IMR-90 (cell line): ENCODE data around the gene SMARCA4. TPM values are rescaled to one million over a fixed set of nuclear protein-coding genes. Genes with fewer than 3 reads are reported as not detected.

Experiments
- ATAC-seq: fragments of 200-7000 bp; cut with Tn5 transposase; 2 replicates; pipeline ENCODE4 v1.9.1; 2020; ENCODE audit warnings: low read depth, mild to moderate bottlenecking, moderate library complexity
- BruUV-seq: library from RNA; stranded (reverse); fragments of 400-500 nt; replicated peaks from 2 replicates; lab custom pipeline; 2021; lab: Mats Ljungman, UMichigan
- CTCF ChIA-PET: fragments of 300-600 bp; formaldehyde crosslinking; extraction: SDS; loops from one replicate; lab custom pipeline; 2021; ENCODE audit warnings: antibody characterized with exemption; lab: Yijun Ruan, JAX
- POLR2A ChIA-PET: fragments of 300-600 bp; sonication (Branson Sonifier 250); formaldehyde crosslinking; loops from one replicate; lab custom pipeline; 2022; ENCODE audit warnings: antibody characterized with exemption; ENCODE audit not compliant: unreplicated experiment; lab: Charles Lee
- DNase-seq: peaks from one replicate; pipeline ENCODE4 v3.0.0; 2013
- H2AFZ ChIP-seq: replicated peaks from 2 replicates; pipeline ENCODE3; 2013; ENCODE audit warnings: low read length, mild to moderate bottlenecking; ENCODE audit not compliant: poor library complexity
- H2AK5ac ChIP-seq: 2 replicates; pipeline ENCODE4 v1.6.1; 2013; ENCODE audit warnings: low read depth, low read length, inconsistent platforms
- H2AK9ac ChIP-seq: replicated peaks from 2 replicates; pipeline ENCODE3; 2013; ENCODE audit warnings: mild to moderate bottlenecking, low read depth, low read length, moderate library complexity; ENCODE audit not compliant: poor library complexity
- H2BK120ac ChIP-seq: 2 replicates; pipeline ENCODE4 v1.6.1; 2013; ENCODE audit warnings: low read depth, low read length, inconsistent platforms
- H2BK15ac ChIP-seq: 3 replicates; pipeline ENCODE4 v1.6.1; 2013; ENCODE audit warnings: low read depth, low read length, inconsistent platforms
- H2BK20ac ChIP-seq: 2 replicates; pipeline ENCODE4 v1.6.1; 2013; ENCODE audit warnings: low read depth, mild to moderate bottlenecking, inconsistent platforms, low read length, moderate library complexity
- H2BK5ac ChIP-seq: 2 replicates; pipeline ENCODE4 v1.6.1; 2013; ENCODE audit warnings: mild to moderate bottlenecking, low read depth, low read length, inconsistent platforms; ENCODE audit not compliant: poor library complexity, severe bottlenecking
- H3K14ac ChIP-seq: replicated peaks from 2 replicates; pipeline ENCODE4 v1.6.1; 2013; ENCODE audit warnings: low read depth, low read length, inconsistent platforms
- H3K18ac ChIP-seq: 2 replicates; pipeline ENCODE4 v1.6.1; 2013; ENCODE audit warnings: low read depth, low read length, control low read depth
- H3K23ac ChIP-seq: 2 replicates; pipeline ENCODE4 v1.6.1; 2013; ENCODE audit warnings: low read depth, low read length, inconsistent platforms
- H3K27ac ChIP-seq: 2 replicates; pipeline ENCODE4 v1.5.1; 2013; ENCODE audit warnings: mild to moderate bottlenecking, control low read depth, low read length; ENCODE audit not compliant: insufficient read depth
- H3K27me3 ChIP-seq: 2 replicates; pipeline ENCODE4 v1.6.1; 2013; ENCODE audit warnings: low read length; ENCODE audit not compliant: control insufficient read depth, insufficient read depth
- H3K36me3 ChIP-seq: 2 replicates; pipeline ENCODE4 v1.6.1; 2013; ENCODE audit warnings: low read length, mixed read lengths; ENCODE audit not compliant: control insufficient read depth, insufficient read depth
- H3K4ac ChIP-seq: 2 replicates; pipeline ENCODE4 v1.6.1; 2013; ENCODE audit warnings: low read depth, low read length, inconsistent platforms
- H3K4me1 ChIP-seq: 2 replicates; pipeline ENCODE4 v1.6.1; 2013; ENCODE audit warnings: low read length, mixed read lengths; ENCODE audit not compliant: control insufficient read depth, insufficient read depth
- H3K4me2 ChIP-seq: 2 replicates; pipeline ENCODE4 v1.6.1; 2013; ENCODE audit warnings: low read depth, mild to moderate bottlenecking, control low read depth, low read length, moderate library complexity
- H3K4me3 ChIP-seq: 2 replicates; pipeline ENCODE4 v1.5.1; 2013; ENCODE audit warnings: low read depth, mild to moderate bottlenecking, control low read depth, low read length, moderate library complexity; ENCODE audit not compliant: insufficient read depth
- H3K56ac ChIP-seq: 2 replicates; pipeline ENCODE4 v1.6.1; 2013; ENCODE audit warnings: low read length, inconsistent platforms; ENCODE audit not compliant: insufficient read depth; ENCODE audit errors: extremely low read depth
- H3K79me1 ChIP-seq, 2 experiments: 2 replicates each; pipeline ENCODE4 v1.6.1; 2013; ENCODE audit warnings: low read length in 2 of 2, inconsistent platforms in 1 of 2, low read depth in 1 of 2
- H3K9ac ChIP-seq: 2 replicates; pipeline ENCODE4 v1.6.1; 2013; ENCODE audit warnings: low read depth, low read length, control low read depth
- H3K9me1 ChIP-seq: 2 replicates; pipeline ENCODE4 v1.6.1; 2013; ENCODE audit warnings: low read length, inconsistent platforms; ENCODE audit not compliant: insufficient read depth
- H3K9me3 ChIP-seq: 2 replicates; pipeline ENCODE4 v1.6.1; 2013; ENCODE audit warnings: low read length; ENCODE audit not compliant: control insufficient read depth, insufficient read depth
- H4K20me1 ChIP-seq: 2 replicates; pipeline ENCODE4 v1.6.1; 2013; ENCODE audit warnings: low read length, inconsistent platforms; ENCODE audit not compliant: insufficient read depth
- H4K5ac ChIP-seq: 2 replicates; pipeline ENCODE4 v1.6.1; 2013; ENCODE audit warnings: mild to moderate bottlenecking, low read depth, low read length, control low read depth
- H4K8ac ChIP-seq, 2 experiments: 2 replicates each; pipeline ENCODE4 v1.6.1; 2013; ENCODE audit warnings: low read depth in 2 of 2, low read length in 2 of 2, control low read depth in 1 of 2, inconsistent platforms in 1 of 2
- H4K91ac ChIP-seq: 2 replicates; pipeline ENCODE4 v1.6.1; 2013; ENCODE audit warnings: low read depth, low read length, inconsistent platforms; ENCODE audit not compliant: insufficient read depth
- BHLHE40 ChIP-seq: fragments of 150-350 bp; IDR thresholded peaks from 2 replicates; pipeline ENCODE4 v1.6.1; 2016; ENCODE audit warnings: mild to moderate bottlenecking, low read depth, low read length
- CEBPB ChIP-seq: IDR thresholded peaks from 2 replicates; pipeline ENCODE4 v1.6.1; 2012; ENCODE audit warnings: low read depth, low read length, improper control_type of control experiment
- CHD1 ChIP-seq: IDR thresholded peaks from 2 replicates; pipeline ENCODE4 v1.6.1; 2012; ENCODE audit warnings: low read depth, low read length, improper control_type of control experiment
- FOS ChIP-seq: fragments of 150-350 bp; IDR thresholded peaks from 2 replicates; pipeline ENCODE4 v1.6.1; 2016; ENCODE audit warnings: low read depth, low read length
- NFE2L2 ChIP-seq: fragments of 150-350 bp; IDR thresholded peaks from 2 replicates; pipeline ENCODE4 v1.6.1; 2016; ENCODE audit warnings: low read depth, mild to moderate bottlenecking, low read length
- POLR2A ChIP-seq: IDR thresholded peaks from 2 replicates; pipeline ENCODE4 v1.6.1; 2012; ENCODE audit warnings: mild to moderate bottlenecking, low read depth, low read length
- RAD21 ChIP-seq: IDR thresholded peaks from 2 replicates; pipeline ENCODE4 v1.6.1; 2012; ENCODE audit warnings: low read length, improper control_type of control experiment
- RCOR1 ChIP-seq: IDR thresholded peaks from 2 replicates; pipeline ENCODE4 v1.6.1; 2012; ENCODE audit warnings: mild to moderate bottlenecking, low read length, improper control_type of control experiment; ENCODE audit not compliant: insufficient replicate concordance
- RFX5 ChIP-seq: IDR thresholded peaks from 2 replicates; pipeline ENCODE4 v1.8.0; 2012; ENCODE audit warnings: low read depth, mild to moderate bottlenecking, low read length, moderate library complexity
- SMC3 ChIP-seq: fragments of 150-350 bp; IDR thresholded peaks from 2 replicates; pipeline ENCODE4 v1.6.1; 2016; ENCODE audit warnings: low read depth, mild to moderate bottlenecking, antibody characterized with exemption, low read length, moderate library complexity
- WGBS, 2 experiments: methylation state at CpG; one replicate each; pipeline versions ENCODE4 v1.1.5 to v1.1.7; 2013; ENCODE audit warnings: missing lambda C conversion rate in 2 of 2; ENCODE audit not compliant: insufficient read length in 1 of 2; ENCODE audit errors: extremely low coverage in 2 of 2; 5-methylcytosine and 5-hydroxymethylcytosine counted together
- dilution Hi-C: fragments of 300-500 bp; cut with HindIII; formaldehyde crosslinking; loops from one replicate; pipeline ENCODE4 v1.14.3; 2018; ENCODE audit warnings: low sequenced_read_pairs; ENCODE audit not compliant: unreplicated experiment
- in situ Hi-C: fragments of 300-500 bp; cut with MboI; formaldehyde crosslinking; loops from 3 replicates; pipeline ENCODE4 v1.14.3; 2019; ENCODE audit warnings: low sequenced_read_pairs, inconsistent platforms, mixed read lengths
- intact Hi-C: fragments of 100-400 bp; cut with micrococcal nuclease; formaldehyde crosslinking; loops from 2 replicates; pipeline ENCODE4 v1.10.0; 2022
- polyA plus RNA-seq, 3 experiments: library from polyadenylated mRNA; depleted of rRNA; stranded (reverse); fragments of >200 nt; gene quantifications; 2 replicates each; pipeline ENCODE4 v1.2.3, GENCODE V29; 2012; ENCODE audit warnings: low replicate concordance in 1 of 3
- total RNA-seq: library from RNA; depleted of rRNA; stranded (reverse); fragments of >200 nt; gene quantifications from 2 replicates; pipeline ENCODE4 v1.2.3, GENCODE V29; 2012
- TF ChIP-seq, protein P1 (sequence below): fragments of 150-350 bp; IDR thresholded peaks from 2 replicates; pipeline ENCODE4 v1.6.1; 2016; ENCODE audit warnings: low read depth, mild to moderate bottlenecking, low read length, moderate library complexity, borderline replicate concordance
- TF ChIP-seq, protein P2 (sequence below): conservative IDR thresholded peaks from 2 replicates; pipeline ENCODE4 v1.5.1; 2012; ENCODE audit warnings: mild to moderate bottlenecking, low read depth, low read length, improper control_type of control experiment
- TF ChIP-seq, protein P3 (sequence below): fragments of 150-350 bp; IDR thresholded peaks from 2 replicates; pipeline ENCODE4 v1.6.1; 2017; ENCODE audit warnings: mild to moderate bottlenecking, antibody characterized with exemption, low read length, low read depth

SMARCA4 gene
- total and polyA plus RNA-seq, 2 of the 4 experiments (the other 2 are of a cell fraction) = 41.4 to 85.6 TPM

DNA sequence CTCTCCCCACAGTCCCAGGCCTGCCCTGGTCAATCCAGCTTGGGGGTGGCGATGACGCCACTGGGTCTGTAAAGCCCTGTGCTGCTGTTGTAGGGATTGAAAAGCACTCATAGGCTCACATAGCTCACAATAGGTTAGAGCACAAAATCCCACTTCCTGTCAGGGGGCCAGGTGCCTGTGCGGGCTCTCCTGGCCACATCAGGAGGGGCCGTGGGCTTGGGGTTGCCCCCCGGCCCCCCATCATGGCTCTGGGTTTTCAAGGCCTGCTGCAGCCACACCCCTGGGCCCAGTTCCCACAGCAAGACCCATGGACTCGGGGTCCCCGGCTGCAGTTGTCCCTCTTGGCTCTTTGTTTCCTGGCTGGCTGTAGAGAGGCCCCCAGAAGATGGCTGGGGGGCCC is 62.9 kb downstream of the SMARCA4 start:
- dilution Hi-C loops (no loop called here), in situ Hi-C loops (no loop called here), intact Hi-C loops (no loop called here)
- Histone ChIP-seq H2AFZ (no peak overlapping the region), H3K9me3 (no peaks in the 10 kb centered on the region), H3K56ac (no peak overlapping the region), H3K79me1 (peaks cover 0 to 27% of the 10 kb centered on the region in 2 experiments; a peak in 2 of 4 replicates), H4K20me1 (peaks cover 10% of the 10 kb centered on the region; the same call in 1 of the 2 replicates), H4K91ac (no peak overlapping the region), H3K27me3 (no peaks in the 10 kb centered on the region), H2BK15ac (no peak overlapping the region), H3K14ac (no peak overlapping the region), H2BK20ac (no peak overlapping the region), H2AK5ac (no peak overlapping the region), H3K4me3 (no peak overlapping the region), H2BK5ac (no peak overlapping the region), H3K23ac (no peak overlapping the region), H4K8ac (no peak overlapping the region), H2BK120ac (no peak overlapping the region), H3K4me1 (no peaks in the 10 kb centered on the region), H3K4ac (no peak overlapping the region), H3K9ac (no peak overlapping the region), H3K36me3 (peaks cover 94% of the 10 kb centered on the region), H3K9me1 (no peaks in the 10 kb centered on the region), H3K18ac (no peak overlapping the region), H3K4me2 (no peak overlapping the region), H4K5ac (no peak overlapping the region), H2AK9ac (no peak overlapping the region), H3K27ac (no peak overlapping the region)
- WGBS, 2 experiments = no CpG with 5 or more reads among the region's 7 CpGs
- BruUV-seq = no TSS peak
- ChIA-PET POLR2A (no interaction called here), CTCF (no interaction called here)
- TF ChIP-seq BHLHE40 = no peak
- TF ChIP-seq FOS = no peak
- no peak for TF ChIP-seq SMC3
- TF ChIP-seq, protein P1, sequence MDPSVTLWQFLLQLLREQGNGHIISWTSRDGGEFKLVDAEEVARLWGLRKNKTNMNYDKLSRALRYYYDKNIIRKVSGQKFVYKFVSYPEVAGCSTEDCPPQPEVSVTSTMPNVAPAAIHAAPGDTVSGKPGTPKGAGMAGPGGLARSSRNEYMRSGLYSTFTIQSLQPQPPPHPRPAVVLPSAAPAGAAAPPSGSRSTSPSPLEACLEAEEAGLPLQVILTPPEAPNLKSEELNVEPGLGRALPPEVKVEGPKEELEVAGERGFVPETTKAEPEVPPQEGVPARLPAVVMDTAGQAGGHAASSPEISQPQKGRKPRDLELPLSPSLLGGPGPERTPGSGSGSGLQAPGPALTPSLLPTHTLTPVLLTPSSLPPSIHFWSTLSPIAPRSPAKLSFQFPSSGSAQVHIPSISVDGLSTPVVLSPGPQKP = no peak
- TF ChIP-seq, protein P2, sequence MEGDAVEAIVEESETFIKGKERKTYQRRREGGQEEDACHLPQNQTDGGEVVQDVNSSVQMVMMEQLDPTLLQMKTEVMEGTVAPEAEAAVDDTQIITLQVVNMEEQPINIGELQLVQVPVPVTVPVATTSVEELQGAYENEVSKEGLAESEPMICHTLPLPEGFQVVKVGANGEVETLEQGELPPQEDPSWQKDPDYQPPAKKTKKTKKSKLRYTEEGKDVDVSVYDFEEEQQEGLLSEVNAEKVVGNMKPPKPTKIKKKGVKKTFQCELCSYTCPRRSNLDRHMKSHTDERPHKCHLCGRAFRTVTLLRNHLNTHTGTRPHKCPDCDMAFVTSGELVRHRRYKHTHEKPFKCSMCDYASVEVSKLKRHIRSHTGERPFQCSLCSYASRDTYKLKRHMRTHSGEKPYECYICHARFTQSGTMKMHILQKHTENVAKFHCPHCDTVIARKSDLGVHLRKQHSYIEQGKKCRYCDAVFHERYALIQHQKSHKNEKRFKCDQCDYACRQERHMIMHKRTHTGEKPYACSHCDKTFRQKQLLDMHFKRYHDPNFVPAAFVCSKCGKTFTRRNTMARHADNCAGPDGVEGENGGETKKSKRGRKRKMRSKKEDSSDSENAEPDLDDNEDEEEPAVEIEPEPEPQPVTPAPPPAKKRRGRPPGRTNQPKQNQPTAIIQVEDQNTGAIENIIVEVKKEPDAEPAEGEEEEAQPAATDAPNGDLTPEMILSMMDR = no peak
- TF ChIP-seq CHD1 = no peak
- TF ChIP-seq RAD21 = no peak
- TF ChIP-seq CEBPB = no peak
- TF ChIP-seq RCOR1 = no peak
- no peak for TF ChIP-seq NFE2L2
- no peak for TF ChIP-seq POLR2A
- no peak for TF ChIP-seq RFX5
- TF ChIP-seq, protein P3, sequence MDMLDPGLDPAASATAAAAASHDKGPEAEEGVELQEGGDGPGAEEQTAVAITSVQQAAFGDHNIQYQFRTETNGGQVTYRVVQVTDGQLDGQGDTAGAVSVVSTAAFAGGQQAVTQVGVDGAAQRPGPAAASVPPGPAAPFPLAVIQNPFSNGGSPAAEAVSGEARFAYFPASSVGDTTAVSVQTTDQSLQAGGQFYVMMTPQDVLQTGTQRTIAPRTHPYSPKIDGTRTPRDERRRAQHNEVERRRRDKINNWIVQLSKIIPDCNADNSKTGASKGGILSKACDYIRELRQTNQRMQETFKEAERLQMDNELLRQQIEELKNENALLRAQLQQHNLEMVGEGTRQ = no peak
- DNase-seq = no peak
- no peak for ATAC-seq
